Astrocyte (in vitro differentiated cells and primary cell): Measurements from ENCODE around the gene FKBP7. TPM values are rescaled to one million over a fixed set of nuclear protein-coding genes. Genes with fewer than 3 reads are reported as not detected.
A peak's percentile ranks its signal among the peaks of the same experiment; 100 is the strongest.

Experiments used
- DNase-seq: peaks from one replicate; pipeline ENCODE4 v3.0.0-alpha.2; 2010; ENCODE audit warnings: low read depth
- FAIRE-seq: peaks from 2 replicates; lab custom pipeline; 2011; peaks lifted over from hg19 to GRCh38; lab: Jason Lieb, UNC
- H2AFZ ChIP-seq: 2 replicates; pipeline ENCODE4 v1.6.0; 2012; ENCODE audit warnings: low read depth, low read length, inconsistent platforms
- H3K27ac ChIP-seq: 2 replicates; pipeline ENCODE4 v1.5.1; 2011; ENCODE audit warnings: low read depth, low read length, inconsistent platforms
- H3K27me3 ChIP-seq: 2 replicates; pipeline ENCODE4 v1.6.0; 2011; ENCODE audit warnings: low read length, inconsistent platforms; ENCODE audit not compliant: insufficient read depth
- H3K36me3 ChIP-seq: 2 replicates; pipeline ENCODE4 v1.5.1; 2011; ENCODE audit warnings: low read length, inconsistent platforms; ENCODE audit not compliant: insufficient read depth
- H3K4me1 ChIP-seq: 2 replicates; pipeline ENCODE4 v1.5.1; 2011; ENCODE audit warnings: low read length, inconsistent platforms; ENCODE audit not compliant: insufficient read depth
- H3K4me2 ChIP-seq: 2 replicates; pipeline ENCODE4 v1.6.0; 2012; ENCODE audit warnings: low read length, inconsistent platforms
- H3K4me3 ChIP-seq: 2 replicates; pipeline ENCODE4 v1.5.1; 2011; ENCODE audit warnings: low read depth, mild to moderate bottlenecking, low read length, inconsistent platforms; ENCODE audit not compliant: insufficient read depth
- H3K79me2 ChIP-seq: 2 replicates; pipeline ENCODE4 v1.6.0; 2012; ENCODE audit warnings: mild to moderate bottlenecking, low read length, inconsistent platforms; ENCODE audit not compliant: insufficient read depth
- H3K9ac ChIP-seq: 2 replicates; pipeline ENCODE4 v1.6.0; 2012; ENCODE audit warnings: mild to moderate bottlenecking, low read length, inconsistent platforms
- H3K9me3 ChIP-seq: 2 replicates; pipeline ENCODE4 v1.5.1; 2012; ENCODE audit warnings: low read depth, mild to moderate bottlenecking, low read length, inconsistent platforms; ENCODE audit not compliant: insufficient read depth
- H4K20me1 ChIP-seq: 2 replicates; pipeline ENCODE4 v1.6.0; 2012; ENCODE audit warnings: low read length, inconsistent platforms; ENCODE audit not compliant: insufficient read depth
- H3K27ac Mint-ChIP-seq: one replicate; pipeline ENCODE4 v1.8.0; 2021; ENCODE audit warnings: mild to moderate bottlenecking, mixed read lengths; ENCODE audit not compliant: unreplicated experiment
- H3K27me3 Mint-ChIP-seq: one replicate; pipeline ENCODE4 v1.8.0; 2021; ENCODE audit warnings: low read depth, mixed read lengths; ENCODE audit not compliant: unreplicated experiment
- H3K36me3 Mint-ChIP-seq: one replicate; pipeline ENCODE4 v1.8.0; 2021; ENCODE audit warnings: low read depth, mixed read lengths; ENCODE audit not compliant: unreplicated experiment
- H3K4me1 Mint-ChIP-seq: one replicate; pipeline ENCODE4 v1.8.0; 2021; ENCODE audit warnings: low read depth, mixed read lengths; ENCODE audit not compliant: unreplicated experiment
- H3K4me3 Mint-ChIP-seq: one replicate; pipeline ENCODE4 v1.8.0; 2021; ENCODE audit warnings: mild to moderate bottlenecking, moderate library complexity, mixed read lengths; ENCODE audit not compliant: unreplicated experiment
- H3K9me3 Mint-ChIP-seq: one replicate; pipeline ENCODE4 v1.8.0; 2021; ENCODE audit warnings: mild to moderate bottlenecking, mixed read lengths; ENCODE audit not compliant: unreplicated experiment
- EZH2 ChIP-seq: IDR thresholded peaks from 2 replicates; pipeline ENCODE4 v1.6.1; 2012; ENCODE audit warnings: mild to moderate bottlenecking, low read length, inconsistent platforms; ENCODE audit not compliant: insufficient read depth
- total RNA-seq: library from RNA; stranded (reverse); gene quantifications from 2 replicates; pipeline ENCODE4 v1.2.1, GENCODE V29; 2021
- TF ChIP-seq, protein P1 (sequence below): IDR thresholded peaks from 2 replicates; pipeline ENCODE4 v1.5.1; 2011; ENCODE audit warnings: low read depth, mild to moderate bottlenecking, inconsistent platforms, low read length, moderate library complexity; ENCODE audit not compliant: insufficient read depth

The FKBP7 gene
- total RNA-seq, 1 donor from 2014 or later = 45.1 TPM

DNA sequence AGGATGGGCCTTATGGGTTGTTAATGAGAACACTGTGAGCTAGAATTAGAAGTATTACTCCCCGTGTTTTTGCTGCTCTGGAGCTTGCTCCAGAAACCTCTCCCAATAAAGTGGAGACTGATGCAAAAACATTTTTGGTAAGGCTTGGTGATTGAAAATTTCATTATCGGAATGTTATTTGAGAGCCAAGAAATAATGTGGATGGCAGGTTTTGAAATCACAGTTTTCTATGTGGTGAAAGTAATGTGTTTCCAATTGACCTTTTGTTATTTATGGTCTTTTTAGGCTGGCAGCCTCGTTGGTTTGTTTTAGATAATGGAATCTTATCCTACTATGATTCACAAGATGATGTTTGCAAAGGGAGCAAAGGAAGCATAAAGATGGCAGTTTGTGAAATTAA, 7.0 kb upstream of the FKBP7 start:
- FAIRE-seq = no peak
- Histone ChIP-seq H3K4me3 (no peak overlapping the region), H3K4me2 (no peak overlapping the region), H3K27ac (no peak overlapping the region), H3K36me3 (peaks cover 2% of the 10 kb centered on the region), H3K9me3 (no peaks in the 10 kb centered on the region), H3K27me3 (no peaks in the 10 kb centered on the region), H4K20me1 (peaks cover 75% of the 10 kb centered on the region), H3K79me2 (peaks cover 90% of the 10 kb centered on the region), H2AFZ (no peak overlapping the region), H3K4me1 (peaks cover 26% of the 10 kb centered on the region), H3K9ac (no peak overlapping the region)
- TF ChIP-seq EZH2 = no peak
- TF ChIP-seq, protein P1, sequence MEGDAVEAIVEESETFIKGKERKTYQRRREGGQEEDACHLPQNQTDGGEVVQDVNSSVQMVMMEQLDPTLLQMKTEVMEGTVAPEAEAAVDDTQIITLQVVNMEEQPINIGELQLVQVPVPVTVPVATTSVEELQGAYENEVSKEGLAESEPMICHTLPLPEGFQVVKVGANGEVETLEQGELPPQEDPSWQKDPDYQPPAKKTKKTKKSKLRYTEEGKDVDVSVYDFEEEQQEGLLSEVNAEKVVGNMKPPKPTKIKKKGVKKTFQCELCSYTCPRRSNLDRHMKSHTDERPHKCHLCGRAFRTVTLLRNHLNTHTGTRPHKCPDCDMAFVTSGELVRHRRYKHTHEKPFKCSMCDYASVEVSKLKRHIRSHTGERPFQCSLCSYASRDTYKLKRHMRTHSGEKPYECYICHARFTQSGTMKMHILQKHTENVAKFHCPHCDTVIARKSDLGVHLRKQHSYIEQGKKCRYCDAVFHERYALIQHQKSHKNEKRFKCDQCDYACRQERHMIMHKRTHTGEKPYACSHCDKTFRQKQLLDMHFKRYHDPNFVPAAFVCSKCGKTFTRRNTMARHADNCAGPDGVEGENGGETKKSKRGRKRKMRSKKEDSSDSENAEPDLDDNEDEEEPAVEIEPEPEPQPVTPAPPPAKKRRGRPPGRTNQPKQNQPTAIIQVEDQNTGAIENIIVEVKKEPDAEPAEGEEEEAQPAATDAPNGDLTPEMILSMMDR = no peak
- Mint-ChIP-seq H3K4me3 (no peak overlapping the region), H3K27ac (no peak overlapping the region), H3K9me3 (no peaks in the 10 kb centered on the region), H3K27me3 (no peaks in the 10 kb centered on the region), H3K36me3 (peaks cover 10% of the 10 kb centered on the region), H3K4me1 (peaks cover 14% of the 10 kb centered on the region)
- DNase-seq = no peak

DNA sequence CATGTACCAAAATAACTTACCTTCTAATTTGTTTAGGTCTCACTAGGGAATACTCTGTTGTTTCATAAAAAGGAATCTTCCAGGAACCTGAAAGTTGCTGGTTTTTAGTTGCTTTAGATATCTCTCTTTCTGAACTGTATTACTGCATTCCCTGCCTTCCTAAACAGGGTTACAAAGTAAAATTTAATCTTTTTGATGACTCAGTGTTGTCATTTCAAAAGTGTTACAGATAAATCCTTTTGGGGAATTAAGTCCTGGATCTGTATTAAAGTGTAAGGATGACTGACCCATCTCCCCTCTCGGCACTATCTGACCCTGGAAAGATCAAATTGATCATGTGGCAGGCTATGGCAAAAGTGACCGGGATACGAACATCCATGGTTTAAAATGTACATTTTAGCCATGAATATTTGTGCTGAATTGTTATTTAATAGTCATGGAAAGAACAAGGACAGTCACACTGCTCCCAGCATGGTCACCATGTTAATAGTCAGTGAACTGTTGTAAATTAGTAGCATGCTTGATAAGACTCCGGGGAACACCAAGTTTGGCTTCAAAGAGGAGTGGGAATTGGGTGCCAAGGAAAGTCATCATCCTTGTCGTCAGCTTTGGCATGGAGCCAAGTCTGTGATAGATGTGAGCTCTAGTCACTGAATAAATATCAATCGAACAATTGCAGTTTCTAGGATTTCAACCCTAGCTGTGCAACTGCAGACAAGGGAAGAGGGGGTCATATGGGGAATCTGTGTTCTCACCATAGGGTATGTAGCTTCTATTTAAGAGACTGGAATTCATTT, 6.0 kb upstream of the FKBP7 start:
- TF ChIP-seq EZH2 = no peak
- TF ChIP-seq, protein P1 = no peak
- no peaks in the 10 kb centered on the region for H3K27me3 ChIP-seq
- no peak overlapping the region for H3K27ac ChIP-seq
- Mint-ChIP-seq H3K4me3 (no peak overlapping the region), H3K27ac (no peak overlapping the region), H3K27me3 (no peaks in the 10 kb centered on the region), H3K4me1 (peaks cover 14% of the 10 kb centered on the region), H3K36me3 (peaks cover 7% of the 10 kb centered on the region), H3K9me3 (no peaks in the 10 kb centered on the region)
- H3K9ac ChIP-seq = no peak overlapping the region
- peaks cover 83% of the 10 kb centered on the region for H3K79me2 ChIP-seq
- H4K20me1 ChIP-seq = peaks cover 66% of the 10 kb centered on the region
- H3K9me3 ChIP-seq = no peaks in the 10 kb centered on the region
- H3K4me2 ChIP-seq = peak overlapping the region; percentile 37
- no peak overlapping the region for H3K4me3 ChIP-seq
- peak; percentile 39 for DNase-seq
- H3K4me1 ChIP-seq = peaks cover 30% of the 10 kb centered on the region
- FAIRE-seq = no peak
- H2AFZ ChIP-seq = no peak overlapping the region
- H3K36me3 ChIP-seq = peaks cover 2% of the 10 kb centered on the region

DNA sequence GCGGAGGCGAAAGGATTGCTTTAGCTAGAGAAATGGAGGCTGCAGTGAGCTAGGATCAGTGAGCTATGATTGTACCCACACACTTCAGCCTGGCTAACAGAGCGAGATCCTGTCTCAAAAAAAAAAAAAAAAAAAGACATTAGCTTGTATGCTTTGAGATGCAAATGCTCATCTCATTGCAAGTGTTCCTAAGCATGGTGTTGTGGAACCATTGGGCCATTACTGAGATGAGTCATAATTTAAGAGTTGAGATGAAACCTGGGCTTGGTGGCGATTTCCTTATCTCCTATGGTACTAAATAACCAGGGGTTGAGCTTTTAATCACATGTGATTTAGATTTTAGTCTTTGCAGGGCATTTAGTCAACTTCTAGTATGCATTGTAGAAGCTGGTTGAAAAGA, 4.0 kb upstream of the FKBP7 start:
- no peaks in the 10 kb centered on the region for H3K9me3 ChIP-seq
- H3K9ac ChIP-seq = no peak overlapping the region
- no peaks in the 10 kb centered on the region for H3K9me3 Mint-ChIP-seq
- H2AFZ ChIP-seq = no peak overlapping the region
- H3K4me2 ChIP-seq = peak overlapping the region; percentile 90
- H3K27me3 Mint-ChIP-seq = no peaks in the 10 kb centered on the region
- no peaks in the 10 kb centered on the region for H3K36me3 ChIP-seq
- peak overlapping the region; percentile 5 for H3K4me3 ChIP-seq
- no peak for FAIRE-seq
- no peak for DNase-seq
- peaks cover 56% of the 10 kb centered on the region for H4K20me1 ChIP-seq
- H3K4me1 Mint-ChIP-seq = peaks cover 17% of the 10 kb centered on the region
- H3K4me1 ChIP-seq = peaks cover 30% of the 10 kb centered on the region
- TF ChIP-seq, protein P1 = no peak
- TF ChIP-seq EZH2 = no peak
- peak overlapping the region; percentile 96 for H3K4me3 Mint-ChIP-seq
- peaks cover 73% of the 10 kb centered on the region for H3K79me2 ChIP-seq
- H3K36me3 Mint-ChIP-seq = peaks cover 7% of the 10 kb centered on the region
- no peaks in the 10 kb centered on the region for H3K27me3 ChIP-seq
- H3K27ac Mint-ChIP-seq = no peak overlapping the region
- H3K27ac ChIP-seq = no peak overlapping the region
